ENCODE data around the gene ASCC1.
"Not testable (repeated sequence)": the region's sequence is repeated elsewhere in the genome, so short reads cannot be mapped to it uniquely, and the experiment has no call there.

The ASCC1 gene

GRCh38 chr10:72215611-72216549, at the start of gene ASCC1, which contains the start of gene ANAPC16:
TSS of gene ASCC1 (minus strand) at chr10:72216276. CDS start at chr10:72213298, 2,978 bp downstream.
TSS of gene ANAPC16 (plus strand) at chr10:72216012. CDS start at chr10:72223915, 7,903 bp downstream.
- DNase-seq (ENCODE audit: low spot score), result peak; percentile 92

DNA sequence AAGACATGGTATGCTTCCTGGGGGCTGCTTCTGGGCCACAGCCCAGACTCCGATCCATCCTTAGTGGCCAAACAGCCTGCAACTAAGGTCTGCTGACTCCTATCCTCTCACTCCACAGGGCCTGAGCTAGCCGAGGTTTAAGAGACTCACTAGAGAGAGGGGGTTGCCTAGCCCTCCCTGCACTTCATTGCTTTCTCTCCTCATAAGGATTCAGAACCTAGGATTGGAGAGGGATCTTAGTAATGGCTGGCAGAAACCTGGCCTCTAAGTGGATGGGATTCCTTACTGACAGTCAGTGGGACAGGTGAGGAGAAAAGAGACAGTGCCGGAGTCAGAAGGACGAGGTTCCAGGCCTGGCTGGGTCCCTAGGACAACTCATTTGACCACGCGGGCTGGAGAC, 49.4 kb upstream of the ASCC1 start:
- no peak for DNase-seq (ENCODE audit: low spot score)

DNA sequence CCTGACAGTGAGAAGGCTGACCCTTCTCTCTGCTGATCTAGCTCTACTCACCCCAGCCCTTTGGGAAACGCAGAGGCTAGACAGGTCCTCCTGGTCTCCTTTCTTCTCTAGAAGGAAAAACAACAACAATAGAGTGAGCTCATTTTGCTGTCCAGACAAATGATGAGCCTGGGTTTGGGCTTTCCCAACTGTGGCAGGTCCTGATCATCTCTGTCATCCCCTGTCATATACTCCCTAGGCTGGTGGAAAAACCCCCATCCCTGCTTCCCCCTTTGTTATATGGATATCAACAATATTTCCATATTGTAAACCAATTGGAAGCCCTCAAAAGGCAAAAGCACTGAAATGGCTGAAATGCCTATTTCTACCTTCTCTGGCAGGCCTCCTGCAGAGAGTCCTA, 48.5 kb upstream of the ASCC1 start:
- DNase-seq (ENCODE audit: low spot score), result no peak

DNA sequence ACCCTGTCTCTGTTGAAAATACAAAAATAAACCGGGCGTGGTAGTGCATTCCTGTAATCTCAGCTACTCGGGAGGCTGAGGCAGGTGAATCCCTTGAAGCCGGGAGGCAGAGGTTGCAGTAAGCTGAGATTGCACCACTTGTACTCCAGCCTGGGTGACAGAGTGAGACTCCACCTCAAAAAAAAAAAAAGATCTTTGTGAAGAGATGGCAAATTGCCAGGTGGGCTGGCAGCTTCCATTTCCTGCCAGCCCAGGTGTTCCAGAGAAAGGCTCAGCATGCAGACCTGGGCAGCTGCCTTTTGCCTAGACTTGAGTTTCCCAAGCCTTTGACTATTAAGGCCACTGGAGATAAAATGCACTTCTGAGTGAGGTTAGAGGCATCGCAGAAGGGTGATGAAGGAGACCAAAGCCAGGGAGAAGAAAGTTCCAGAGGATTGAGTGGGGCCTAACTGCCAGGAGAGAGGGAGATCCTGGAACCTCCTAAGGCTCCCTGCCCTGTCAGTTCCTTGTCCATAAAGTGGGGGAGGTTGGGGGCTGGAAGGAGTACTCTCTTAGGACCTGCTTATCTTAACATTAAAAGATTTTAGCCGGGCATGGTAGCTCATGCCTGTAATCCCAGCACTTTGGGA, 47.7 kb upstream of the ASCC1 start:
- DNase-seq (ENCODE audit: low spot score), result no peak

DNA sequence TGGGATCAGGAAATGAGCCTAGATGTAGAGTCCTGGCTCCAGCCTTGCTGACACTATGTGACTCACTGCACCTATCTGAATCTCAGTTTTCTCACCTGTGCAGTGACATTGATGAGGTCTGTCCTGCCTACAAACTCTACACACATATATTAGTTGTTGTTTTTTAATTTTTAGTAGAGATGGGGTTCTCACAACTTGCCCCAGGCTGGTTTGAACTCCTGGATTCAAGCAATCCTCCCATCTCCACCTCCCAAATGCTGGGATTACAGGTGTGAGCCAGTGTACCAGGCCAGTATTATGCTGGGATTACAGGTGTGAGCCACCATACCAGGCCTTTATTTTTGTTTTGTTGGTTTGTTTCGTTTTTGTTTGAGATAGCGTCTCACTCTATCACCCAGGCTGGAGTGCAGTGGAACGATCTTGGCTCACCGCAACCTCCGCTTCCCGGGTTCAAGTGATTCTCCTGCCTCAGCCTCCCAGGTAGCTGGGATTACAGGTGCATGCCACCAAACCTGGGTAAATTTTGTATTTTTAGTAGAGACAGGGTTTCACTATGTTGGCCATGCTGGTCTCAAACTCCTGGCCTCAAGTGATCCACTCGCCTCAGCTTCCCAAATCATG, 45.8 kb upstream of the ASCC1 start:
- DNase-seq (ENCODE audit: low spot score), result no peak

DNA sequence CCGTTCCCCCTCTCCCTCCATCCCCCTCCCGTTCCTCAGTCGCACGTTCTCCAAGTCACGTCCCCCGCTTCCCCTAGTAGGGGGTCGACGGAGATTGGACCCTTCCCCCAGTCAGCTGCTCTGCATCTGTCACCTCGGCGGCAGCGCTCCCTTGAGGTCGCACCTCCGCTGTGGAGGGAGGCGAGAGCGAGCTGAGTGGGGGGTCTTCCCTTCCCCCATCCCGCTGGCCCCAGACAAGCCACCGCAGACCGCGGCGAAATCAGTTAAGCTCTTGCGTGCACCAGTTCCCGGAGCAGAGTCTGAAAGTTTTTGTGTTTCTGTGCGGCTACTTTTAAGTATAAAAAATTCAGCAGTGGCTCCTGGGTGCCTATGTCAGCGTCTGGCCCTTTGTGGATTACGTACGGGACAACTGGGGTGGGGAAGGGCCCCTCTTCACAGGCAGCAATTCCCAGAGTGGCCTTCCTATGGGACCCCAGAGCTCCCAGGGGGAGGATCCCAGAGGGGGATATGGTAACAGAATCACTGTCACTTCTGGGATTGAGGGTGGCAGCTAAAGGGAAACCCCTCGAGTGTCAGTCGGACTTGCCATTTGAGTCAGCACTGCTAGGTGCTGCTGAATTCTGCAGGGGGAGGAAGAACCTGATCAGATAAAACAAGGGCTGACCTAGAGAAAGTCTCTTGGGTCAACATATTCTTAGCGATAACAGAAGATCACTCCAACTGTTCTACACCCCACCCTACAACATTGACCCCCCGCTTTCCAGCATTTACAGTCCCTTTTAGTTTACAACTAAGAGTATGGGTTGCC, 45.1 kb upstream of the ASCC1 start:
- no peak for DNase-seq (ENCODE audit: low spot score)

GRCh38 chr10:72260239-72260975, 44.3 kb upstream of the ASCC1 start:
- peak; percentile 75 for DNase-seq (ENCODE audit: low spot score)

DNA sequence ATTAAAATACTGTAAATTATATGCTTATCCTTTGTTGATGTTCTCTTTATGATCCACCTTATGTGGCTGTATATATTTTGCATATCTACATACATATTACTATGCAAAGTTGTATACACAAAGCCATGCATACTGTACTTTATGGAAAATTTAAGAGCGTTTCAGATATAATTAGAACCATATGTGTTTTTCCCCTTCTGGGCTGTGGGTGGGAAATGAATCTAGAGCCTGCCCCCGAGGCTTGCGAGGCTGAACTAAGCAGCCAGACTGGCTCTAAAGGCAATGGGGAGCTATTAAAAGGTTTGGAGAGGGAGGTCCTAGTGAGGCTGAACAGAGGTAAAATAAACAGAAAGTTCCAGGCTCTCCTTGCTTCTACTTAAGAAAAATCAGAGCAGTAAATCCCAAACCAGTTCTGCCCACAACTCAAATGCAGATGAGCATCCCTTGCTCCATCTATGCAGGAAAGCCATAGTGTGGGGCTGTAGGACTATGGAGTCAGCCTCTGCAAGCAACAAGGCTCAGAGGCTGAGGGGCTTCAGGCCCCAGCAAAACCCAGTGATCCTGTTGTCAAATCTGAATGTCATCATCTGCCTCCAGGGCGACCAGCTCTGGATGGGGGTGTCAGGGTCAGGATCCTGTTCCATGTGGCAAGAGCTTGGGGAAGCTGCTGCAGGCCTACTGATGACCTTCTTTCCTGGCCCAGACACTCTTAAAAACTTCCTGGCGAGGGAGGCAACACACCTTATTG, 43.6 kb upstream of the ASCC1 start:
- DNase-seq (ENCODE audit: low spot score), result no peak

- no peak for DNase-seq (ENCODE audit: low spot score)
These were observed 42.5 kb upstream of the ASCC1 start for GRCh38 chr10:72258617-72259016.

DNA sequence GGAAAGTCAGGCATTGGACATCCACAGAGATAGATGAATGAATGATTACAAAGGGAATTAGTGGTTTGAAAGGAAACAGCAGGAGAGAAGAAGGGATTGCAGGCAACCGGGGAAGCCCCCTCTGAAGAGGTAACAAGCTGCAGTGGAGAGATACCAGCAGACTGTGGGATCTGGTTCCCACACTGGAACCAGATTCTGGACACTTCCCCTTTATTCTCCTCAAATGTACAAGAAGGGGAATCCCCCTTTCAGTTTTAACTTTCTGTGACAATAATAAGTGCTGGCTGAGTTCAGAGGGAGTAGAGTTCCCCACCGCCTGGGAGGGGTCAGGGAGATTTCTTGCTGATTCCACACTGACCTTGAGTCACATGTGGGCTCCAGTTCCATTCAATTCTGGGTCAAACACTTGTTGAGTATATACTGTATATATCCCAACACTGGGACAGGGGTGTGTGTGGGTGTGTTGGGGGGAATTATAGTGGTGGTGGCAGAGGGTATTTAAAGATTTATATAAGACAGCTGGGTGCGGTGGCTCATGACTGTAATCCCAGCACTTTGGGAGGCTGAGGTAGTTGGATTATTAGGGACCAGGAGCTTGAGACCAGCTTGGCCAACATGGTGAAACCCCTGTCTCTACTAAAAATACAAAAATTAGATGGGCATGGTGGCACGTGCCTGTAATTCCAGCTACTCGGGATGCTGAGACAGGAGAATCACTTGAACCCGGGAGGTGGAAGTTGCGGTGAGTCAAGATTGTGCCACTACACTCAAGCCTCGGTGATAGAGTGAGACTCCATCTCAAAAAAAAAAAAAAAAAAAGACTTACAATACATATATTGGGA, 41.2 kb upstream of the ASCC1 start:
- no peak for DNase-seq (ENCODE audit: low spot score)

- DNase-seq (ENCODE audit: low spot score), result no peak
These were observed 40.1 kb upstream of the ASCC1 start for GRCh38 chr10:72255977-72256729.

- DNase-seq (ENCODE audit: low spot score), result no peak
These were observed 38.9 kb upstream of the ASCC1 start for GRCh38 chr10:72254813-72255568.

GRCh38 chr10:72253578-72253977, 37.5 kb upstream of the ASCC1 start:
- DNase-seq (ENCODE audit: low spot score), result no peak

- no peak for DNase-seq (ENCODE audit: low spot score)
These were observed 36.9 kb upstream of the ASCC1 start for GRCh38 chr10:72252972-72253371.

GRCh38 chr10:72251635-72252034, 35.6 kb upstream of the ASCC1 start:
- no peak for DNase-seq (ENCODE audit: low spot score)

- no peak for DNase-seq (ENCODE audit: low spot score)
These were observed 34.6 kb upstream of the ASCC1 start for GRCh38 chr10:72250666-72251065.

DNA sequence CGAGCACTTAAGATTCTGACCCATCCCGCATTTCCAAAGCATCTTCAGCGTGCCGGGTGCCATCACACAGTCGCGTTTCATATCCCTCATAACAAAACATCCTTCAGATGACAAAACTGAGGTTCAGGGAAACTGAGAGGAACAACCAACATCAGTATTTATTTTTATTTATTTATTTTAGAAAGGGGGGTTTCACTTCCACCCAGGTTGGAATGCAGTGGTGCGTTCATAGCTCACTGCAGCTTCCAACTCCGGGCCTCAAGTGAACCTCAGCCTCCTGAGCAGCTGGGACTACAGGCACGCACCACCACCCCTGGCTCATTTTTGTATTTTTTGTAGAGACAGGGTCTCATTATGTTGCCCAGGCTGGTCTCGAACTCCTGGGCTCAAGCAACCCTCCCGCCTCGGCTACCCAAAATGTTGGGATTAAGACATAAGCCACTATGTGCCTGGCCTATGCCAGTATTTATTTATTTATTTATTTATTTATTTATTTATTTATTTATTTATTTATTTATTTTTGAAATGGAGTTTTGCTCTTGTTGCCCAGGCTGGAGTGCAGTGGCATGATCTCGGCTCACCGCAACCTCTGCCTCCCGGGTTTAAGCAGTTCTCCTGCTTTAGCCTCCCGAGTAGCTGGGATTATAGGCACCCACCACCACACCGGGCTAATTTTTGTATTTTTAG, 33.2 kb upstream of the ASCC1 start:
- DNase-seq (ENCODE audit: low spot score), result not testable (repeated sequence)
